ENCODE measurements around the gene PPP1R9B.

DNA sequence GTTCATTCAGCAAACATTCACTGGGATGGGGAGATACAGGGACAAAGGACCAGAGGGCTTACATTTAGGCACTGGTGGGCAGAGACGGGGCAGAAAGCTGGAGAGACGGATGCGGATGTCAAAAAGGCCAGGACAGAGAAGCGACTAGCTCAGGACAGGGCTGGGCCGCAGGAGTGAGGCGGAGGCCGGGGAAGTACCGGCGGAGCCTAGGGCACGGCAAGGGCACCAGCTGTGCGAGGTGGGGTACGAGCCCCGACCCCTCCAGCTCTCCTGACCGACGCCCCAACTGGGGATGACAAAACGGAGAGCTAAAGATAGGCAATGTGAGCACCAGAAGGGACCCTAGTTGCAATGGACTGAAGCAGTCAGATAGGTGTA, 11.4 kb upstream of the PPP1R9B start:
- TF ChIP-seq, protein P1, sequence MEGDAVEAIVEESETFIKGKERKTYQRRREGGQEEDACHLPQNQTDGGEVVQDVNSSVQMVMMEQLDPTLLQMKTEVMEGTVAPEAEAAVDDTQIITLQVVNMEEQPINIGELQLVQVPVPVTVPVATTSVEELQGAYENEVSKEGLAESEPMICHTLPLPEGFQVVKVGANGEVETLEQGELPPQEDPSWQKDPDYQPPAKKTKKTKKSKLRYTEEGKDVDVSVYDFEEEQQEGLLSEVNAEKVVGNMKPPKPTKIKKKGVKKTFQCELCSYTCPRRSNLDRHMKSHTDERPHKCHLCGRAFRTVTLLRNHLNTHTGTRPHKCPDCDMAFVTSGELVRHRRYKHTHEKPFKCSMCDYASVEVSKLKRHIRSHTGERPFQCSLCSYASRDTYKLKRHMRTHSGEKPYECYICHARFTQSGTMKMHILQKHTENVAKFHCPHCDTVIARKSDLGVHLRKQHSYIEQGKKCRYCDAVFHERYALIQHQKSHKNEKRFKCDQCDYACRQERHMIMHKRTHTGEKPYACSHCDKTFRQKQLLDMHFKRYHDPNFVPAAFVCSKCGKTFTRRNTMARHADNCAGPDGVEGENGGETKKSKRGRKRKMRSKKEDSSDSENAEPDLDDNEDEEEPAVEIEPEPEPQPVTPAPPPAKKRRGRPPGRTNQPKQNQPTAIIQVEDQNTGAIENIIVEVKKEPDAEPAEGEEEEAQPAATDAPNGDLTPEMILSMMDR (IDR thresholded peaks at IDR 0.05) = no peak
- no peak for TF ChIP-seq POLR2A (IDR thresholded peaks at IDR 0.05)
